ENCODE results near the gene CHST13.

GRCh38 chr3:126545544-126545943, 21.6 kb downstream of the CHST13 start:
- TF ChIP-seq POLR2AphosphoS5 (IDR thresholded peaks at IDR 0.05; ENCODE audit: low read depth, low read length) (no peak), REST (IDR thresholded peaks at IDR 0.05; ENCODE audit: insufficient read depth in 1 of 2, low read depth in 2 of 2, low read length in 2 of 2) (no peak)
